ACC112 (cell line): ENCODE data around the gene GPC4.
"Not testable (repeated sequence)": the region's sequence is repeated elsewhere in the genome, so short reads cannot be mapped to it uniquely, and the experiment has no call there.

Experiments used
- H2AFZ ChIP-seq: fragments of 200-600 bp; sonication (generic); one replicate; pipeline ENCODE4 v1.6.0; 2017; ENCODE audit warnings: antibody characterized with exemption, low read length; ENCODE audit not compliant: unreplicated experiment
- H3K27ac ChIP-seq: fragments of 200-600 bp; sonication (generic); 2 replicates; pipeline ENCODE4 v1.5.1; 2014; ENCODE audit warnings: low read depth, mild to moderate bottlenecking, antibody characterized with exemption, low read length, moderate library complexity
- H3K27me3 ChIP-seq: fragments of 200-600 bp; sonication (generic); 2 replicates; pipeline ENCODE4 v1.6.1; 2014; ENCODE audit warnings: mild to moderate bottlenecking, antibody characterized with exemption, low read length, moderate library complexity, mixed read lengths; ENCODE audit not compliant: insufficient read depth
- H3K36me3 ChIP-seq: fragments of 200-600 bp; sonication (generic); 2 replicates; pipeline ENCODE4 v1.6.1; 2016; ENCODE audit warnings: mild to moderate bottlenecking, antibody characterized with exemption, low read length, moderate library complexity, mixed read lengths; ENCODE audit not compliant: insufficient read depth
- H3K4me1 ChIP-seq: fragments of 200-600 bp; sonication (generic); one replicate; pipeline ENCODE4 v1.6.1; 2016; ENCODE audit warnings: low read length, mixed read lengths; ENCODE audit not compliant: insufficient read depth, unreplicated experiment, control insufficient read depth
- H3K4me3 ChIP-seq: fragments of 200-600 bp; sonication (generic); 2 replicates; pipeline ENCODE4 v1.5.1; 2014; ENCODE audit warnings: mild to moderate bottlenecking, low read depth, low read length
- H3K79me2 ChIP-seq: fragments of 200-600 bp; sonication (generic); one replicate; pipeline ENCODE4 v1.6.0; 2016; ENCODE audit warnings: low read length; ENCODE audit not compliant: control insufficient read depth, unreplicated experiment, insufficient read depth

GPC4 gene

GRCh38 chrX:133306316-133306715 is 109.0 kb downstream of the GPC4 start:
- H3K4me3 ChIP-seq: no peak overlapping the region
- H3K79me2 ChIP-seq: no peaks in the 10 kb centered on the region
- H3K27ac ChIP-seq: no peak overlapping the region
- no peaks in the 10 kb centered on the region for H3K27me3 ChIP-seq
- H3K36me3 ChIP-seq: no peaks in the 10 kb centered on the region
- no peaks in the 10 kb centered on the region for H3K4me1 ChIP-seq
- no peak overlapping the region for H2AFZ ChIP-seq

- Histone ChIP-seq H3K79me2 (no peaks in the 10 kb centered on the region), H3K27me3 (no peaks in the 10 kb centered on the region), H3K4me1 (no peaks in the 10 kb centered on the region), H3K36me3 (no peaks in the 10 kb centered on the region), H3K4me3 (no peak overlapping the region), H2AFZ (no peak overlapping the region), H3K27ac (no peak overlapping the region)
Measured at GRCh38 chrX:133305348-133305747, 109.9 kb downstream of the GPC4 start.

GRCh38 chrX:133302775-133303445 is 112.4 kb downstream of the GPC4 start:
- Histone ChIP-seq H3K79me2 (no peaks in the 10 kb centered on the region), H2AFZ (no peak overlapping the region), H3K4me3 (no peak overlapping the region), H3K4me1 (no peaks in the 10 kb centered on the region), H3K27me3 (no peaks in the 10 kb centered on the region), H3K36me3 (no peaks in the 10 kb centered on the region), H3K27ac (no peak overlapping the region)

GRCh38 chrX:133300591-133300990 is 114.7 kb downstream of the GPC4 start:
- Histone ChIP-seq H3K4me1 (no peaks in the 10 kb centered on the region), H3K27ac (no peak overlapping the region), H3K79me2 (no peaks in the 10 kb centered on the region), H2AFZ (no peak overlapping the region), H3K36me3 (no peaks in the 10 kb centered on the region), H3K4me3 (no peak overlapping the region), H3K27me3 (no peaks in the 10 kb centered on the region)

GRCh38 chrX:133297284-133297683 is 118.0 kb downstream of the GPC4 start:
- no peak overlapping the region for H3K4me3 ChIP-seq
- no peaks in the 10 kb centered on the region for H3K4me1 ChIP-seq
- no peaks in the 10 kb centered on the region for H3K36me3 ChIP-seq
- no peaks in the 10 kb centered on the region for H3K79me2 ChIP-seq
- H3K27ac ChIP-seq: no peak overlapping the region
- no peak overlapping the region for H2AFZ ChIP-seq
- no peaks in the 10 kb centered on the region for H3K27me3 ChIP-seq

- no peak overlapping the region for H2AFZ ChIP-seq
- no peaks in the 10 kb centered on the region for H3K27me3 ChIP-seq
Measured at GRCh38 chrX:133294126-133294525, 121.2 kb downstream of the GPC4 start.

GRCh38 chrX:133290076-133290475 is 125.2 kb downstream of the GPC4 start:
- H3K4me1 ChIP-seq: no peaks in the 10 kb centered on the region

More at GRCh38 chrX:133294126-133294525, 121.2 kb downstream of the GPC4 start:
- Histone ChIP-seq H3K4me1 (no peaks in the 10 kb centered on the region), H3K36me3 (no peaks in the 10 kb centered on the region), H3K79me2 (no peaks in the 10 kb centered on the region), H3K27ac (no peak overlapping the region), H3K4me3 (no peak overlapping the region)

GRCh38 chrX:133287860-133288259 is 127.4 kb downstream of the GPC4 start:
- H3K36me3 ChIP-seq: no peaks in the 10 kb centered on the region
- H3K27ac ChIP-seq: no peak overlapping the region
- no peaks in the 10 kb centered on the region for H3K27me3 ChIP-seq

More at GRCh38 chrX:133290076-133290475, 125.2 kb downstream of the GPC4 start:
- Histone ChIP-seq H3K4me3 (no peak overlapping the region), H3K27ac (no peak overlapping the region), H3K79me2 (no peaks in the 10 kb centered on the region), H2AFZ (no peak overlapping the region), H3K36me3 (no peaks in the 10 kb centered on the region), H3K27me3 (no peaks in the 10 kb centered on the region)

GRCh38 chrX:133285341-133285740 is 129.9 kb downstream of the GPC4 start:
- Histone ChIP-seq H2AFZ (no peak overlapping the region), H3K27me3 (no peaks in the 10 kb centered on the region), H3K79me2 (no peaks in the 10 kb centered on the region), H3K27ac (no peak overlapping the region), H3K4me1 (no peaks in the 10 kb centered on the region), H3K4me3 (no peak overlapping the region), H3K36me3 (no peaks in the 10 kb centered on the region)

More at GRCh38 chrX:133287860-133288259, 127.4 kb downstream of the GPC4 start:
- Histone ChIP-seq H3K4me3 (no peak overlapping the region), H3K79me2 (no peaks in the 10 kb centered on the region), H2AFZ (no peak overlapping the region), H3K4me1 (no peaks in the 10 kb centered on the region)

- not testable (repeated sequence) for H3K4me1 ChIP-seq, H2AFZ ChIP-seq, H3K27me3 ChIP-seq, H3K4me3 ChIP-seq, H3K27ac ChIP-seq, H3K36me3 ChIP-seq, H3K79me2 ChIP-seq
Measured at GRCh38 chrX:133279112-133279730, 136.1 kb downstream of the GPC4 start.

GRCh38 chrX:133273180-133273579 is 142.1 kb downstream of the GPC4 start:
- Histone ChIP-seq H3K36me3 (no peaks in the 10 kb centered on the region), H3K4me1 (no peaks in the 10 kb centered on the region), H3K4me3 (no peak overlapping the region), H2AFZ (no peak overlapping the region), H3K27me3 (no peaks in the 10 kb centered on the region), H3K27ac (no peak overlapping the region), H3K79me2 (no peaks in the 10 kb centered on the region)
